ENCODE data around the gene DPY19L1. TPM values are rescaled to one million over a fixed set of nuclear protein-coding genes. Genes with fewer than 3 reads are reported as not detected.
"Not testable (repeated sequence)": the region's sequence is repeated elsewhere in the genome, so short reads cannot be mapped to it uniquely, and the experiment has no call there.

The DPY19L1 gene
- total RNA-seq, 1 experiment from 2014 or later = 32.8 TPM

DNA sequence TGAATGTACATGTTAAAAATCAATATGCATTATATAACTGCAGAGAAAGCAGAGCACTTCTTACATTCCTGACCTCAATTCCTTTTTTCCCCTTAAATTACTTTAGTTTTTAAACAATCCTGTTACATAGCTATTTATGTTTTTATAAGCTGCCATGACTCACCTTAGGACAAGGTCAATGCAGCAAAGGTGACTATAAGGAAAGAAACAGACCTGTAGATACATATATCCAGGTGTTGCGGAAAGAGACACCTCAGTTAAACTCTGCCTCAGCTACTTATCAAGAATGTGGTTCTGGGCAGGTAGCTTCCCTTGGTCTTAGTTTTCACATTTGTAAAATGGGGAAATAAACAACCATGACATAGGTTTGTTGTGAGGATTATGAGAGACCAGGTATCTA is 105.5 kb downstream of the DPY19L1 start:
- no peak for TF ChIP-seq EZH2 (IDR thresholded peaks at IDR 0.05; ENCODE audit: low read depth)
- TF ChIP-seq, protein P1, sequence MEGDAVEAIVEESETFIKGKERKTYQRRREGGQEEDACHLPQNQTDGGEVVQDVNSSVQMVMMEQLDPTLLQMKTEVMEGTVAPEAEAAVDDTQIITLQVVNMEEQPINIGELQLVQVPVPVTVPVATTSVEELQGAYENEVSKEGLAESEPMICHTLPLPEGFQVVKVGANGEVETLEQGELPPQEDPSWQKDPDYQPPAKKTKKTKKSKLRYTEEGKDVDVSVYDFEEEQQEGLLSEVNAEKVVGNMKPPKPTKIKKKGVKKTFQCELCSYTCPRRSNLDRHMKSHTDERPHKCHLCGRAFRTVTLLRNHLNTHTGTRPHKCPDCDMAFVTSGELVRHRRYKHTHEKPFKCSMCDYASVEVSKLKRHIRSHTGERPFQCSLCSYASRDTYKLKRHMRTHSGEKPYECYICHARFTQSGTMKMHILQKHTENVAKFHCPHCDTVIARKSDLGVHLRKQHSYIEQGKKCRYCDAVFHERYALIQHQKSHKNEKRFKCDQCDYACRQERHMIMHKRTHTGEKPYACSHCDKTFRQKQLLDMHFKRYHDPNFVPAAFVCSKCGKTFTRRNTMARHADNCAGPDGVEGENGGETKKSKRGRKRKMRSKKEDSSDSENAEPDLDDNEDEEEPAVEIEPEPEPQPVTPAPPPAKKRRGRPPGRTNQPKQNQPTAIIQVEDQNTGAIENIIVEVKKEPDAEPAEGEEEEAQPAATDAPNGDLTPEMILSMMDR (conservative IDR thresholded peaks at IDR 0.05) = no peak
- intact Hi-C loops (cut with micrococcal nuclease; ENCODE audit: unreplicated experiment) = no loop called here

GRCh38 chr7:34929783-34930182 is 107.5 kb downstream of the DPY19L1 start:
- POLR2A ChIA-PET (ENCODE audit: unreplicated experiment); H3K4me1 ChIP-seq (replicated peaks; ENCODE audit: insufficient read depth); BruUV-seq (replicated peaks); H3F3A ChIP-seq (ENCODE audit: insufficient read depth, low read depth); H2AFZ ChIP-seq; H3K79me2 ChIP-seq (ENCODE audit: low read depth); H3K4me3 ChIP-seq; CTCF ChIA-PET; H3K36me3 ChIP-seq (ENCODE audit: low read depth); H3K9me2 ChIP-seq (ENCODE audit: insufficient read depth); DNase-seq; H4K20me1 ChIP-seq (ENCODE audit: insufficient read depth); H3K4me2 ChIP-seq; H3K27ac ChIP-seq; H3K27me3 ChIP-seq (ENCODE audit: insufficient read depth, low read depth); H3K9me3 ChIP-seq (ENCODE audit: insufficient read depth, low read depth): not testable (repeated sequence)
- intact Hi-C loops (cut with micrococcal nuclease; ENCODE audit: unreplicated experiment) = loop anchor here (5.0 kb wide), 2 partner anchors 107 to 182 kb away; no protein-coding TSS in a partner anchor

More for the DNA sequence above, 105.5 kb downstream of the DPY19L1 start:
- Histone ChIP-seq H3K79me2 (ENCODE audit: low read depth) (no peaks in the 10 kb centered on the region), H4K20me1 (ENCODE audit: insufficient read depth) (no peaks in the 10 kb centered on the region), H2AFZ (no peak overlapping the region), H3K9me3 (ENCODE audit: insufficient read depth, low read depth) (no peaks in the 10 kb centered on the region), H3F3A (ENCODE audit: insufficient read depth, low read depth) (no peaks in the 10 kb centered on the region), H3K36me3 (ENCODE audit: low read depth) (no peaks in the 10 kb centered on the region), H3K4me1 (replicated peaks; ENCODE audit: insufficient read depth) (no peaks in the 10 kb centered on the region), H3K27ac (no peak overlapping the region), H3K4me2 (no peak overlapping the region), H3K9me2 (ENCODE audit: insufficient read depth) (no peaks in the 10 kb centered on the region), H3K4me3 (no peak overlapping the region), H3K27me3 (ENCODE audit: insufficient read depth, low read depth) (no peaks in the 10 kb centered on the region)
- POLR2A ChIA-PET (ENCODE audit: unreplicated experiment) = no interaction called here
- CTCF ChIA-PET = no interaction called here
- BruUV-seq (replicated peaks) = no TSS peak
- DNase-seq = no peak

- Histone ChIP-seq H3K4me2 (no peak overlapping the region), H3K79me2 (ENCODE audit: low read depth) (no peaks in the 10 kb centered on the region), H3K4me1 (replicated peaks; ENCODE audit: insufficient read depth) (no peaks in the 10 kb centered on the region), H4K20me1 (ENCODE audit: insufficient read depth) (no peaks in the 10 kb centered on the region), H3K9me2 (ENCODE audit: insufficient read depth) (no peaks in the 10 kb centered on the region), H3K9me3 (ENCODE audit: insufficient read depth, low read depth) (no peaks in the 10 kb centered on the region), H3K27me3 (ENCODE audit: insufficient read depth, low read depth) (no peaks in the 10 kb centered on the region), H3F3A (ENCODE audit: insufficient read depth, low read depth) (no peaks in the 10 kb centered on the region), H3K4me3 (no peak overlapping the region), H3K27ac (no peak overlapping the region), H2AFZ (no peak overlapping the region), H3K36me3 (ENCODE audit: low read depth) (no peaks in the 10 kb centered on the region)
- ChIA-PET CTCF (interaction anchor here (1.1 kb wide), 1 partner anchor 105 kb away, joined by 5 read pairs; no protein-coding TSS in a partner anchor), POLR2A (ENCODE audit: unreplicated experiment) (no interaction called here)
- no peak for DNase-seq
- BruUV-seq (replicated peaks) = no TSS peak
- no peak for TF ChIP-seq EZH2 (IDR thresholded peaks at IDR 0.05; ENCODE audit: low read depth)
- TF ChIP-seq, protein P1 (conservative IDR thresholded peaks at IDR 0.05) = no peak
- intact Hi-C loops (cut with micrococcal nuclease; ENCODE audit: unreplicated experiment) = loop anchor here (5.0 kb wide), 2 partner anchors 106 to 181 kb away; no protein-coding TSS in a partner anchor
Observed at GRCh38 chr7:34928560-34928959, 108.7 kb downstream of the DPY19L1 start.

DNA sequence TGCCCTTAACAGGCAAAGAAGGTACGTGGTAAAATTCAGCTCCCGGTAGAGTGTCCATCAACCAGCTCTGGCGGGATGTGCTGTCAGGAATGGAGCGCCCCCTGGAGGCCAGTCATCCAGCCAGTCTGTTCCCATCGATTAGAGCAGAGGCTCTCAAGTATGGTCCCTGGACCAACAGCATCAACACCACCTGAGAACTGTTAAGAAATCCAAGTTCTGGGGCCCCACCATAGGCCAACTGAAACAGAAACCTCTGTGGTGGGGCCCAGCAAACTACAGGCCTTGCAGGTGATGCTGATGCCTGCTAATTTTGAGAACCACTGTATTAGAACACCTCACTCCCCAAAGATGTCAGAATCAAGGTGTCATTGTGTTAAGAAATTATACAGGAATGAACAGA is 109.2 kb downstream of the DPY19L1 start:
- Histone ChIP-seq H3K4me3 (no peak overlapping the region), H3F3A (ENCODE audit: insufficient read depth, low read depth) (no peaks in the 10 kb centered on the region), H3K4me1 (replicated peaks; ENCODE audit: insufficient read depth) (no peaks in the 10 kb centered on the region), H2AFZ (no peak overlapping the region), H3K36me3 (ENCODE audit: low read depth) (no peaks in the 10 kb centered on the region), H3K79me2 (ENCODE audit: low read depth) (no peaks in the 10 kb centered on the region), H3K27ac (no peak overlapping the region), H4K20me1 (ENCODE audit: insufficient read depth) (no peaks in the 10 kb centered on the region), H3K27me3 (ENCODE audit: insufficient read depth, low read depth) (no peaks in the 10 kb centered on the region), H3K9me2 (ENCODE audit: insufficient read depth) (no peaks in the 10 kb centered on the region), H3K9me3 (ENCODE audit: insufficient read depth, low read depth) (no peaks in the 10 kb centered on the region), H3K4me2 (no peak overlapping the region)
- POLR2A ChIA-PET (ENCODE audit: unreplicated experiment) = no interaction called here
- intact Hi-C loops (cut with micrococcal nuclease; ENCODE audit: unreplicated experiment) = loop anchor here (5.0 kb wide), 2 partner anchors 106 to 181 kb away; no protein-coding TSS in a partner anchor
- TF ChIP-seq, protein P1 (conservative IDR thresholded peaks at IDR 0.05) = peak; percentile 71
- no peak for TF ChIP-seq EZH2 (IDR thresholded peaks at IDR 0.05; ENCODE audit: low read depth)
- no TSS peak for BruUV-seq (replicated peaks)
- CTCF ChIA-PET = interaction anchor here (1.1 kb wide), 1 partner anchor 104 kb away, joined by 5 read pairs; no protein-coding TSS in a partner anchor
- DNase-seq = peak in 1 of 2 experiments; percentile 29

DNA sequence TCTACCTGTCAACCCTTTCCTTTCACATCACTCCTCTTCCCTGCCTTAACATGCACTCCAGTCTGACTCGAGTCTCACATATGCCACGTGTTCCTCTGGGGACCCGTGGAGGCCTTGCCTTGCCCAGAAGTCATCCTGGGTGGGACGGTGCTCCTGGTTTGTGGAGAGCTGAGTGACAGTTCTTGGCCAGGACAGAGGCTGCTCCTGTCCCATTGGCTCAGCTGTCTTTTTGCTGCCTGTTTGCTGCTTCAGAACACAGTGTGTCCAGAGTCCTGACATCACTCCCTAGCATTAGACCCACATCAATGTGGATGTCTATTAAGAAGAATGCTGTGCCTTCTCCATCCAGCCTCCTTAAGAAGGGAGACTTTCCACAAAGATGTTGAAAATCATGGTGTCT is 116.8 kb downstream of the DPY19L1 start:
- H2AFZ ChIP-seq; H3K4me2 ChIP-seq; DNase-seq; H3K27me3 ChIP-seq (ENCODE audit: insufficient read depth, low read depth); H3F3A ChIP-seq (ENCODE audit: insufficient read depth, low read depth); BruUV-seq (replicated peaks); H3K79me2 ChIP-seq (ENCODE audit: low read depth); POLR2A ChIA-PET (ENCODE audit: unreplicated experiment); H3K4me1 ChIP-seq (replicated peaks; ENCODE audit: insufficient read depth); H4K20me1 ChIP-seq (ENCODE audit: insufficient read depth); intact Hi-C loops (cut with micrococcal nuclease; ENCODE audit: unreplicated experiment); H3K27ac ChIP-seq; H3K4me3 ChIP-seq; H3K36me3 ChIP-seq (ENCODE audit: low read depth); CTCF ChIA-PET; H3K9me2 ChIP-seq (ENCODE audit: insufficient read depth); H3K9me3 ChIP-seq (ENCODE audit: insufficient read depth, low read depth): not testable (repeated sequence)

All from PC-9 (cell line).